HCT116 (cell line): Measurements from ENCODE around the gene P3H3. TPM values are rescaled to one million over a fixed set of nuclear protein-coding genes. Genes with fewer than 3 reads are reported as not detected.

Source experiments
- ATAC-seq: fragments of 200-7000 bp; cut with Tn5 transposase; 2 replicates; pipeline ENCODE4 v1.9.1; 2020; ENCODE audit warnings: mild to moderate bottlenecking, moderate library complexity
- BruUV-seq: library from RNA; stranded (reverse); fragments of 400-500 nt; replicated peaks from 2 replicates; lab custom pipeline; 2021; lab: Mats Ljungman, UMichigan
- CTCF ChIA-PET: fragments of 300-600 bp; sonication (Branson Sonifier 250); formaldehyde crosslinking; loops from one replicate; lab custom pipeline; 2021; ENCODE audit warnings: antibody characterized with exemption; lab: Charles Lee
- POLR2A ChIA-PET: fragments of 300-600, 350-600 bp; sonication (Branson Sonifier 250); formaldehyde crosslinking; loops from one replicate; lab custom pipeline; 2021; ENCODE audit warnings: antibody characterized with exemption; lab: Charles Lee
- RAD21 ChIA-PET, 2 experiments: fragments of 300-600 bp; sonication (Branson Sonifier 250); formaldehyde crosslinking; loops; one replicate each; lab custom pipeline; 2023; ENCODE audit warnings: low total read pairs in 2 of 2; ENCODE audit not compliant: uncharacterized antibody in 2 of 2, unreplicated experiment in 2 of 2, low non-redundant PET in 1 of 2; lab: Charles Lee
- DNase-seq: peaks from one replicate; pipeline ENCODE4 v3.0.0-alpha.2; 2010; ENCODE audit warnings: low read depth, low spot score
- H2AFZ ChIP-seq: fragments of 200-600 bp; shearing (Covaris generic), sonication (generic); 2 replicates; pipeline ENCODE4 v1.6.1; 2017; ENCODE audit warnings: low read depth, mixed run types, mixed read lengths, antibody characterized with exemption, low read length; ENCODE audit not compliant: poor library complexity, severe bottlenecking
- H3K27ac ChIP-seq: 2 replicates; pipeline ENCODE4 v1.5.1; 2012; ENCODE audit warnings: low read depth, low read length
- H3K27me3 ChIP-seq: fragments of 200-600 bp; sonication (generic); 2 replicates; pipeline ENCODE4 v1.6.1; 2016; ENCODE audit warnings: mixed run types, low read length, mixed read lengths; ENCODE audit not compliant: insufficient read depth
- H3K36me3 ChIP-seq, 2 experiments: fragments of 200-500 bp in 1 of 2; fragments of 200-600 bp in 1 of 2; sonication (Bioruptor generic) in 1 of 2; sonication (generic) in 1 of 2; 2 replicates each; pipeline versions ENCODE4 v1.5.1 to v1.6.1; 2014 to 2016; ENCODE audit warnings: low read length in 2 of 2, inconsistent platforms in 1 of 2, mixed read lengths in 1 of 2, mixed run types in 1 of 2; ENCODE audit not compliant: insufficient read depth in 2 of 2, control insufficient read depth in 1 of 2
- H3K4me1 ChIP-seq, 2 experiments: fragments of 200-600 bp in 1 of 2; sonication (generic) in 1 of 2; 2 replicates each; pipeline versions ENCODE4 v1.5.1 to v1.6.1; 2012 to 2017; ENCODE audit warnings: low read length in 2 of 2, inconsistent platforms in 1 of 2, mild to moderate bottlenecking in 1 of 2, mixed read lengths in 1 of 2, mixed run types in 1 of 2, moderate library complexity in 1 of 2; ENCODE audit not compliant: insufficient read depth in 2 of 2, control insufficient read depth in 1 of 2
- H3K4me2 ChIP-seq: fragments of 200-600 bp; sonication (generic); 2 replicates; pipeline ENCODE4 v1.6.1; 2017; ENCODE audit warnings: mixed run types, low read length, mixed read lengths
- H3K4me3 ChIP-seq, 2 experiments: fragments of 200-600 bp in 1 of 2; sonication (generic) in 1 of 2; replicated peaks in 1 of 2; 2 replicates each; pipeline ENCODE4 v1.5.1; 2011 to 2016; ENCODE audit warnings: low read length in 2 of 2, control low read depth in 1 of 2, low read depth in 1 of 2, mild to moderate bottlenecking in 1 of 2, mixed read lengths in 1 of 2, mixed run types in 1 of 2
- H3K79me2 ChIP-seq: fragments of 200-600 bp; sonication (generic); 2 replicates; pipeline ENCODE4 v1.6.1; 2017; ENCODE audit warnings: mild to moderate bottlenecking, mixed run types, low read length, moderate library complexity, mixed read lengths; ENCODE audit not compliant: insufficient read depth
- H3K9ac ChIP-seq: fragments of 200-600 bp; sonication (generic); 2 replicates; pipeline ENCODE4 v1.6.1; 2016; ENCODE audit warnings: low read length, mixed read lengths
- H3K9me2 ChIP-seq: fragments of 200-600 bp; sonication (generic), shearing (Covaris generic); 2 replicates; pipeline ENCODE4 v1.6.1; 2017; ENCODE audit warnings: mixed run types, mild to moderate bottlenecking, moderate library complexity; ENCODE audit not compliant: insufficient read depth
- H3K9me3 ChIP-seq, 2 experiments: fragments of 200-500 bp in 1 of 2; fragments of 200-600 bp in 1 of 2; sonication (Bioruptor generic) in 1 of 2; sonication (generic) in 1 of 2; 2 replicates each; pipeline ENCODE4 v1.6.1; 2014 to 2017; ENCODE audit warnings: low read length in 2 of 2, mixed read lengths in 2 of 2, inconsistent platforms in 1 of 2, low read depth in 1 of 2, mild to moderate bottlenecking in 1 of 2, mixed run types in 1 of 2, moderate library complexity in 1 of 2; ENCODE audit not compliant: control insufficient read depth in 1 of 2, insufficient read depth in 1 of 2
- H4K20me1 ChIP-seq: fragments of 200-600 bp; sonication (generic), shearing (Covaris generic); 2 replicates; pipeline ENCODE4 v1.6.1; 2017; ENCODE audit warnings: mixed run types, mild to moderate bottlenecking, moderate library complexity; ENCODE audit not compliant: insufficient read depth
- CBX3 ChIP-seq: IDR thresholded peaks from 2 replicates; pipeline ENCODE4 v1.6.1; 2012; ENCODE audit warnings: low read depth
- CEBPB ChIP-seq: IDR thresholded peaks from 2 replicates; pipeline ENCODE4 v1.6.1; 2012; ENCODE audit warnings: low read depth
- EGR1 ChIP-seq: IDR thresholded peaks from 2 replicates; pipeline ENCODE4 v1.6.1; 2012; ENCODE audit warnings: low read depth
- ELF1 ChIP-seq: IDR thresholded peaks from 2 replicates; pipeline ENCODE4 v1.6.1; 2012; ENCODE audit warnings: low read depth, borderline replicate concordance
- FOSL1 ChIP-seq: IDR thresholded peaks from 2 replicates; pipeline ENCODE4 v1.6.1; 2012; ENCODE audit warnings: low read depth
- RAD21 ChIP-seq: IDR thresholded peaks from 2 replicates; pipeline ENCODE4 v1.6.1; 2012; ENCODE audit warnings: low read depth, mild to moderate bottlenecking
- SP1 ChIP-seq: IDR thresholded peaks from 2 replicates; pipeline ENCODE4 v1.6.1; 2012; ENCODE audit warnings: low read depth
- SRF ChIP-seq: IDR thresholded peaks from 2 replicates; pipeline ENCODE4 v1.6.1; 2012; ENCODE audit warnings: low read depth
- TCF7L2 ChIP-seq: IDR thresholded peaks from 2 replicates; pipeline ENCODE4 v1.7.0; 2011; ENCODE audit warnings: borderline replicate concordance, inconsistent platforms; ENCODE audit not compliant: insufficient read depth, insufficient read length; ENCODE audit errors: extremely low read depth
- intact Hi-C: fragments of 100-400 bp; cut with micrococcal nuclease; formaldehyde crosslinking; loops from 2 replicates; pipeline ENCODE4 v1.10.0; 2022
- total RNA-seq: library from RNA; stranded (reverse); gene quantifications from one replicate; pipeline ENCODE4 v1.2.1, GENCODE V29; 2021; ENCODE audit not compliant: unreplicated experiment
- TF ChIP-seq, protein P1 (sequence below): IDR thresholded peaks from 2 replicates; pipeline ENCODE4 v1.6.1; 2012
- TF ChIP-seq, protein P2 (sequence below): IDR thresholded peaks from 2 replicates; pipeline ENCODE4 v1.6.1; 2011; ENCODE audit warnings: mild to moderate bottlenecking, low read length, moderate library complexity; ENCODE audit not compliant: insufficient replicate concordance; ENCODE audit errors: extremely low read depth
- TF ChIP-seq, protein P3 (sequence below), 3 experiments: fragments of 200-600 bp in 1 of 3; sonication (generic) in 1 of 3; IDR thresholded peaks in 2 of 3; conservative IDR thresholded peaks in 1 of 3; 2 replicates each; pipeline ENCODE4 v1.5.1; 2012 to 2017; ENCODE audit warnings: low read depth in 2 of 3, low read length in 2 of 3, antibody characterized with exemption in 1 of 3, borderline replicate concordance in 1 of 3, control low read depth in 1 of 3, mild to moderate bottlenecking in 1 of 3, mixed read lengths in 1 of 3, mixed run types in 1 of 3, moderate library complexity in 1 of 3; ENCODE audit not compliant: insufficient read depth in 1 of 3

The P3H3 gene
- total RNA-seq, 1 experiment from 2014 or later = 32.2 TPM

DNA sequence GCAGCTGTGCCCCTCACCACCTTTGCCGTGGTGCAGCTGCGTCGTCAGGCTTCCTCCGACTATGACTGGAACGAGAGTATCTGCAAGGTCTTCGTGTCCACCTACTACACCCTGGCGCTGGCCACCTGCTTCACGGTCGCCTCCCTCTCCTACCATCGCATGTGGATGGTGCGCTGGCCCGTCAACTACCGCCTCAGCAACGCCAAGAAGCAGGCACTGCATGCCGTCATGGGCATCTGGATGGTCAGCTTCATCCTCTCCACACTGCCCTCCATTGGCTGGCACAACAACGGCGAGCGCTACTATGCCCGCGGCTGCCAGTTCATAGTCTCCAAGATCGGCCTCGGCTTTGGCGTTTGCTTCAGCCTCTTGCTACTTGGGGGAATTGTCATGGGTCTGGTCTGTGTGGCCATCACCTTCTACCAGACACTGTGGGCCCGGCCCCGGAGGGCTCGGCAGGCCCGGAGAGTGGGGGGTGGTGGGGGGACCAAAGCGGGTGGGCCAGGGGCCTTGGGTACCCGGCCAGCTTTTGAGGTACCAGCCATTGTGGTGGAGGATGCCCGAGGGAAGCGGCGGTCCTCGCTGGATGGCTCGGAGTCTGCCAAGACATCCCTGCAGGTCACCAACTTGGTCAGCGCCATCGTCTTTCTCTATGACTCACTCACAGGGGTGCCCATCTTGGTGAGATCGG lies 4.0 kb upstream of the P3H3 start:
- H3K9ac ChIP-seq = no peak overlapping the region
- peaks cover 20 to 47% of the 10 kb centered on the region in 2 experiments for H3K4me1 ChIP-seq
- H3K27ac ChIP-seq = no peak overlapping the region
- no peaks in the 10 kb centered on the region for H3K9me2 ChIP-seq
- no peak for DNase-seq
- peaks cover 22% of the 10 kb centered on the region for H3K79me2 ChIP-seq
- no peaks in the 10 kb centered on the region for H3K36me3 ChIP-seq
- H3K9me3 ChIP-seq = no peaks in the 10 kb centered on the region
- H3K27me3 ChIP-seq = peaks cover 6% of the 10 kb centered on the region; the same call in 1 of the 2 replicates
- no peak for ATAC-seq
- ChIA-PET RAD21 (no interaction called here), POLR2A (no interaction called here), CTCF (interaction anchor here (0.6 to 2.8 kb wide), 5 partner anchors 27 to 253 kb away, joined by 3 to 10 read pairs (median 4); partner anchors contain the start of genes MLF2 and USP5)
- no peak overlapping the region for H3K4me2 ChIP-seq
- no peak overlapping the region for H2AFZ ChIP-seq
- no TSS peak for BruUV-seq
- no peak overlapping the region for H3K4me3 ChIP-seq
- H4K20me1 ChIP-seq = no peaks in the 10 kb centered on the region
- TF ChIP-seq, protein P1, sequence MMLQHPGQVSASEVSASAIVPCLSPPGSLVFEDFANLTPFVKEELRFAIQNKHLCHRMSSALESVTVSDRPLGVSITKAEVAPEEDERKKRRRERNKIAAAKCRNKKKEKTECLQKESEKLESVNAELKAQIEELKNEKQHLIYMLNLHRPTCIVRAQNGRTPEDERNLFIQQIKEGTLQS = no peak
- intact Hi-C loops = no loop called here

DNA sequence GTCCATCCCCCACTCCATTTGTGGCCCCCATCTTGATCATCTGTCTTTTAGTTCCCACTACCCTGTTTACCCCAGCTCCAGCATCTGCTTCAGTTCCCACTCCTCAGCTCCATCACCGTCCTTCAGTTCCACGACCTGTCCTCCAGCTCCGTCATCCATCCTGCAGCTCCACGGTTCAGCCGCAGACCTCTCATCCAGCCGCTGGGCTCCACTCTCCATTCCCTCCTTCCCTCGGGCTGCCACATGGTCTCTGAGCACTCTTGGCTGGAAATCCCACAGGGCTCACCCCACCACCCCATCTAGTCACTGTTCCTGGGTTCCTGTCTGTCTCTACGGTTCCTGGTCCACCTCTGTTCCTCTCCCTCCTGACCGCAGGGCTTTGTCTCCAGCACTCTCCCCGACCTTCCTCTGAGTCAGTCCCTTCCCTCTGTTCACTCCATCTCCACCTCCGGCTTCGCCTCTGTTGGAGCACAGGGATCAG lies 3.3 kb upstream of the P3H3 start:
- ChIA-PET CTCF (interaction anchor here (0.6 to 2.8 kb wide), 4 partner anchors 27 to 254 kb away, joined by 3 to 10 read pairs (median 4); partner anchors contain the start of genes MLF2 and USP5), RAD21 (no interaction called here), POLR2A (no interaction called here)
- no peak overlapping the region for H3K4me2 ChIP-seq
- H3K4me3 ChIP-seq = no peak overlapping the region
- TF ChIP-seq CEBPB (no peak), ELF1 (no peak), SRF (no peak), CBX3 (no peak), TCF7L2 (no peak), SP1 (no peak), FOSL1 (no peak), EGR1 (no peak), RAD21 (no peak)
- TF ChIP-seq, protein P2, sequence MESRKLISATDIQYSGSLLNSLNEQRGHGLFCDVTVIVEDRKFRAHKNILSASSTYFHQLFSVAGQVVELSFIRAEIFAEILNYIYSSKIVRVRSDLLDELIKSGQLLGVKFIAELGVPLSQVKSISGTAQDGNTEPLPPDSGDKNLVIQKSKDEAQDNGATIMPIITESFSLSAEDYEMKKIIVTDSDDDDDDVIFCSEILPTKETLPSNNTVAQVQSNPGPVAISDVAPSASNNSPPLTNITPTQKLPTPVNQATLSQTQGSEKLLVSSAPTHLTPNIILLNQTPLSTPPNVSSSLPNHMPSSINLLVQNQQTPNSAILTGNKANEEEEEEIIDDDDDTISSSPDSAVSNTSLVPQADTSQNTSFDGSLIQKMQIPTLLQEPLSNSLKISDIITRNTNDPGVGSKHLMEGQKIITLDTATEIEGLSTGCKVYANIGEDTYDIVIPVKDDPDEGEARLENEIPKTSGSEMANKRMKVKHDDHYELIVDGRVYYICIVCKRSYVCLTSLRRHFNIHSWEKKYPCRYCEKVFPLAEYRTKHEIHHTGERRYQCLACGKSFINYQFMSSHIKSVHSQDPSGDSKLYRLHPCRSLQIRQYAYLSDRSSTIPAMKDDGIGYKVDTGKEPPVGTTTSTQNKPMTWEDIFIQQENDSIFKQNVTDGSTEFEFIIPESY = no peak
- TF ChIP-seq, protein P3, sequence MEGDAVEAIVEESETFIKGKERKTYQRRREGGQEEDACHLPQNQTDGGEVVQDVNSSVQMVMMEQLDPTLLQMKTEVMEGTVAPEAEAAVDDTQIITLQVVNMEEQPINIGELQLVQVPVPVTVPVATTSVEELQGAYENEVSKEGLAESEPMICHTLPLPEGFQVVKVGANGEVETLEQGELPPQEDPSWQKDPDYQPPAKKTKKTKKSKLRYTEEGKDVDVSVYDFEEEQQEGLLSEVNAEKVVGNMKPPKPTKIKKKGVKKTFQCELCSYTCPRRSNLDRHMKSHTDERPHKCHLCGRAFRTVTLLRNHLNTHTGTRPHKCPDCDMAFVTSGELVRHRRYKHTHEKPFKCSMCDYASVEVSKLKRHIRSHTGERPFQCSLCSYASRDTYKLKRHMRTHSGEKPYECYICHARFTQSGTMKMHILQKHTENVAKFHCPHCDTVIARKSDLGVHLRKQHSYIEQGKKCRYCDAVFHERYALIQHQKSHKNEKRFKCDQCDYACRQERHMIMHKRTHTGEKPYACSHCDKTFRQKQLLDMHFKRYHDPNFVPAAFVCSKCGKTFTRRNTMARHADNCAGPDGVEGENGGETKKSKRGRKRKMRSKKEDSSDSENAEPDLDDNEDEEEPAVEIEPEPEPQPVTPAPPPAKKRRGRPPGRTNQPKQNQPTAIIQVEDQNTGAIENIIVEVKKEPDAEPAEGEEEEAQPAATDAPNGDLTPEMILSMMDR (IDR thresholded peaks at IDR 0.05 in 2 of 3, conservative IDR thresholded peaks at IDR 0.05 in 1 of 3; ENCODE audit: borderline replicate concordance in 1 of 3, insufficient read depth in 1 of 3, low read depth in 2 of 3, low read length in 2 of 3) = no peak
- peaks cover 0 to under 1% of the 10 kb centered on the region in 2 experiments; a peak in 1 of 4 replicates for H3K36me3 ChIP-seq
- DNase-seq (no peak), ATAC-seq (no peak)
- no peak overlapping the region for H3K9ac ChIP-seq
- H2AFZ ChIP-seq = no peak overlapping the region
- no peaks in the 10 kb centered on the region for H3K9me2 ChIP-seq
- peaks cover 6% of the 10 kb centered on the region; the same call in 1 of the 2 replicates for H3K27me3 ChIP-seq
- H3K4me1 ChIP-seq = peaks cover 22 to 52% of the 10 kb centered on the region in 2 experiments
- no peak overlapping the region for H3K27ac ChIP-seq
- H3K9me3 ChIP-seq = no peaks in the 10 kb centered on the region
- peaks cover 27% of the 10 kb centered on the region for H3K79me2 ChIP-seq
- no TSS peak for BruUV-seq
- intact Hi-C loops = loop anchor here (1.0 kb wide), 2 partner anchors 72 to 90 kb away; partner anchors contain the start of gene MLF2
- no peaks in the 10 kb centered on the region for H4K20me1 ChIP-seq
